DND-41 (cell line): ENCODE data around the gene MED23.

ENCODE experiments used
- CTCF ChIP-seq: IDR thresholded peaks from 2 replicates; pipeline ENCODE4 v1.5.1; 2012; ENCODE audit warnings: borderline replicate concordance, low read length, moderate library complexity, mild to moderate bottlenecking; ENCODE audit not compliant: poor library complexity, severe bottlenecking; ENCODE audit errors: extremely low read depth
- EZH2 ChIP-seq: IDR thresholded peaks from 3 replicates; pipeline ENCODE4 v1.6.1; 2012; ENCODE audit warnings: borderline replicate concordance, low read depth, mild to moderate bottlenecking, moderate library complexity, low read length, inconsistent platforms; ENCODE audit not compliant: severe bottlenecking

DNA sequence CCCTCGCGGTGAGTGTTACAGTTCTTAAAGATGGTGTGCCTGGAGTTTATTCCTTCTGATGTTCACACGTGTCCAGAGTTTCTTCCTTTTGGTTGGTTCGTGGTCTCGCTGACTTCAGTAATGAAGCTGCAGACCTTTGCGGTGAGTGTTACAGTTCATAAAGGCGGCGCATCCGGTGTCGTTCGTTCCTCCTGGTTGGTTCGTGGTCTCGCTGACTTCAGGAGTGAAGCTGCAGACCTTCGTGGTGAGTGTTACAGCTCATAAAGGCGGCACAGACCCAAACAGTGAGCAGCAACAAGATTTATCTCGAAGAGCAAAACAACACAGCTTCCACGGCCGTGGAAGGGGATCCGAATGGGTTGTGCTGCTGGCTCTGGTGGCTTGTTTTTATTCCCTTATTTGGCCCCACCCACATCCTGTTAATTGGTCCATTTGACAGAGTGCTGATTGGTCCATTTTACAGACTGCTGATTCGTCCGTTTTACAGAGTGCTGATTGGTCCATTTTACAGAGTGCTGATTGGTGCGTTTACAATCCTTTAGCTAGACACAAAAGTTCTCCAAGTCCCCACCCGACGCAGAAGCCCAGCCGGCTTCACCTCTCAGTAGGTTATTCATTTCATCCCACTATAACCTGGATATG is 103.2 kb downstream of the MED23 start:
- TF ChIP-seq CTCF: no peak
- no peak for TF ChIP-seq EZH2
